AG04450 (cell line): Measurements from ENCODE around the gene TMEM255B. TPM values are rescaled to one million over a fixed set of nuclear protein-coding genes. Genes with fewer than 3 reads are reported as not detected.

Experiments used
- CTCF ChIA-PET: fragments of 300-600, 350-600 bp; formaldehyde crosslinking; extraction: SDS; loops from one replicate; lab custom pipeline; 2022; ENCODE audit warnings: antibody characterized with exemption, inconsistent platforms; lab: Charles Lee
- POLR2A ChIA-PET: fragments of 350-600 bp; formaldehyde crosslinking; extraction: SDS; loops from one replicate; lab custom pipeline; 2021; ENCODE audit warnings: antibody characterized with exemption, inconsistent platforms; lab: Yijun Ruan, JAX
- DNase-seq: peaks from one replicate; pipeline ENCODE4 v3.0.0-alpha.2; 2011; ENCODE audit warnings: low read depth, low spot score
- H3K27ac ChIP-seq: one replicate; pipeline ENCODE4 v1.5.1; 2012; ENCODE audit warnings: low read depth, low read length, control low read depth
- H3K27me3 ChIP-seq: one replicate; pipeline ENCODE4 v1.6.0; 2012; ENCODE audit warnings: low read length; ENCODE audit not compliant: control insufficient read depth, insufficient read depth
- H3K4me3 ChIP-seq: 2 replicates; pipeline ENCODE4 v1.5.1; 2011; ENCODE audit warnings: mild to moderate bottlenecking, low read depth, low read length, control low read depth
- H3K9me3 ChIP-seq: 2 replicates; pipeline ENCODE4 v1.5.1; 2012; ENCODE audit warnings: low read length; ENCODE audit not compliant: control insufficient read depth, insufficient read depth
- polyA plus RNA-seq: library from polyadenylated mRNA; depleted of rRNA; stranded (reverse); fragments of >200 nt; gene quantifications from 2 replicates; pipeline ENCODE4 v1.2.3, GENCODE V29; 2011
- TF ChIP-seq, protein P1 (sequence below): IDR thresholded peaks from 2 replicates; pipeline ENCODE4 v1.5.1; 2011; ENCODE audit warnings: low read depth, low read length, control low read depth, inconsistent platforms

Gene TMEM255B
- polyA plus RNA-seq, 1 experiment, result 4.1 TPM

DNA sequence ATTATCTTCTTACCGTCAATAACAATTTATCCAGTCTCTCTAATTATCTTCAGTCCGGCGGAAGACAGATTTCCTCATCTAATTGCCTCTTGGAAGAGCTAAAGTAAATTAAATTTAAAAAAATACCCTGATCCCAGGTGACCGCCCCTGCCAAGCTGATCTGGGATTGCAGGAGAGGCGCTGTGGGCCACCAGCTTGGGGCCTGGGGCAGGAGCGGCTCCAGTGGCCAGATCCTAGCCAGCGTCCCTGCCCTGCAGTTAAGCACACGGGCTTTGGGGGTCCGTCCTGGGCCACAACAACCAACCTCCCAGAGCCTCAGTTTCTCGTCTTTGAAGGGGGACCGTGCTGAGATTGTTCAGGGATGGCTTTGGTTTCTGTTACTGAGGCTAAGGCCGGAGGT is 12.4 kb upstream of the TMEM255B start:
- peaks cover 5% of the 10 kb centered on the region for H3K27me3 ChIP-seq
- TF ChIP-seq, protein P1, sequence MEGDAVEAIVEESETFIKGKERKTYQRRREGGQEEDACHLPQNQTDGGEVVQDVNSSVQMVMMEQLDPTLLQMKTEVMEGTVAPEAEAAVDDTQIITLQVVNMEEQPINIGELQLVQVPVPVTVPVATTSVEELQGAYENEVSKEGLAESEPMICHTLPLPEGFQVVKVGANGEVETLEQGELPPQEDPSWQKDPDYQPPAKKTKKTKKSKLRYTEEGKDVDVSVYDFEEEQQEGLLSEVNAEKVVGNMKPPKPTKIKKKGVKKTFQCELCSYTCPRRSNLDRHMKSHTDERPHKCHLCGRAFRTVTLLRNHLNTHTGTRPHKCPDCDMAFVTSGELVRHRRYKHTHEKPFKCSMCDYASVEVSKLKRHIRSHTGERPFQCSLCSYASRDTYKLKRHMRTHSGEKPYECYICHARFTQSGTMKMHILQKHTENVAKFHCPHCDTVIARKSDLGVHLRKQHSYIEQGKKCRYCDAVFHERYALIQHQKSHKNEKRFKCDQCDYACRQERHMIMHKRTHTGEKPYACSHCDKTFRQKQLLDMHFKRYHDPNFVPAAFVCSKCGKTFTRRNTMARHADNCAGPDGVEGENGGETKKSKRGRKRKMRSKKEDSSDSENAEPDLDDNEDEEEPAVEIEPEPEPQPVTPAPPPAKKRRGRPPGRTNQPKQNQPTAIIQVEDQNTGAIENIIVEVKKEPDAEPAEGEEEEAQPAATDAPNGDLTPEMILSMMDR, result no peak
- CTCF ChIA-PET, result no interaction called here
- POLR2A ChIA-PET, result no interaction called here
- H3K27ac ChIP-seq, result no peak overlapping the region
- no peak for DNase-seq
- no peak overlapping the region for H3K4me3 ChIP-seq
- H3K9me3 ChIP-seq, result peaks cover 11% of the 10 kb centered on the region

DNA sequence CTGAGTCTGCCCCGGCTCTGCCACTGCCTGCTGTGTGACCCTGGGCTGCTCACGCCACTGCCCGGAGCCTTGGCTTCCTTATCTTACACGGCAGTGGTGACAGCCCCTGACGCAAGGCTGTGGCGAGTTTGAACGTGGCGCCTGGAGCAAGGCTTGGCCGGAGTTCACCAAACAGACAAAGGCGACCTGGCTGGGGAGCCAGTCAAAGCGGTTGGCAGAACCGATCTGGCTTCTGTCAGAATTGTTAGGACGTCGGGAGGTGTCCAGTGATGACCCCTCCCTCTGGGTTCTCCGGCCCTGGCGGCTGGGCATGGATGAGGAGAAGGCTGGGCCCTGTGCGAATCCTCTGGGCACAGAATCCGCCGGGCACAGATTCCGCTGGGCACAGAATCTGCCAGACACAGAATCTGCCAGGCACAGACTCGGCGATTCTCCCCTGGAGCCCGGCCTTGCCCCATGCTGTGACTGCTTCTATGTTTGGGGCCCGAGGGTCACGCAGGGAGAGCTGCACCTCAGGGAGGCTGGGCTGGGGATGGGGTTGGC is 11.7 kb upstream of the TMEM255B start:
- Histone ChIP-seq H3K27ac (no peak overlapping the region), H3K4me3 (no peak overlapping the region), H3K9me3 (peaks cover 15% of the 10 kb centered on the region), H3K27me3 (peaks cover 5% of the 10 kb centered on the region)
- DNase-seq, result no peak
- CTCF ChIA-PET, result no interaction called here
- POLR2A ChIA-PET, result no interaction called here
- TF ChIP-seq, protein P1, result no peak

DNA sequence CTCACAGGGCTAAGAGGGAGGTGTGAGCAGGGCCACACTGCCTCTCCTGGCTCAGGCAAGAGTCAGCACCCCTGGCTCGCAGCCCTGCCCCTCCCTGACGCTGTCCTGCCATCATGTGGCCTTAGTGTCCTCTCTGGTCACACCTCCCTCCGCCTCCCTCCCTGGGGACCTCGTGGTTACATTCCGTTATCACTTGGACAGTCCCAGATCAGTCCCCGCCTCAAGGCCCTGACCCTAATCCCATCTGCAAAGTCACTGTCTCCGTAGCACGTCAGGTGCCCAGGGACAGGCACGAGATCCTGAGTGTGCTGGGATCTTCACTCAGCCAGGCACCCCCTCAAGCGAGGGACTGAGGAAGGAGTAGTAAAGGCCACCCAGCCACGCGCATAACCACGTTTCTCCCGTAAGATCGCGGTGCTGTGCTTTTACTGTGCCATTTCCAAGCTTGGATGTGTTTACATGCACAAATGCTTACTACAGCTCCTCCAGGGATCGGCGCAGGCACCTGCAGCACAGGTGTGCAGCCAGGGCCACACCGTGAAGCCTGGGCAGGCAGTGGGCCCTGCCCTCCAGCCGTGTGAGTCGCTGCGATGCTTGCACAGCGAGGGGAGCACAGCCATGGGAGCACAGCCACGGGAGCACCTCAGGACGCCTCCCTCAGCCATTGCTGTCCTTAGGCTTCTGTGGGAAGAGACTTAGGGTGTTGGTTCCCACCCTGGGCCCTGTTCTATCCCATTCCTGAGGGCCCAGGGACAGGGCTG is 10.7 kb upstream of the TMEM255B start:
- Histone ChIP-seq H3K27ac (no peak overlapping the region), H3K27me3 (peaks cover 3% of the 10 kb centered on the region), H3K9me3 (peaks cover 20% of the 10 kb centered on the region), H3K4me3 (no peak overlapping the region)
- TF ChIP-seq, protein P1, result no peak
- no peak for DNase-seq
- ChIA-PET POLR2A (no interaction called here), CTCF (no interaction called here)

DNA sequence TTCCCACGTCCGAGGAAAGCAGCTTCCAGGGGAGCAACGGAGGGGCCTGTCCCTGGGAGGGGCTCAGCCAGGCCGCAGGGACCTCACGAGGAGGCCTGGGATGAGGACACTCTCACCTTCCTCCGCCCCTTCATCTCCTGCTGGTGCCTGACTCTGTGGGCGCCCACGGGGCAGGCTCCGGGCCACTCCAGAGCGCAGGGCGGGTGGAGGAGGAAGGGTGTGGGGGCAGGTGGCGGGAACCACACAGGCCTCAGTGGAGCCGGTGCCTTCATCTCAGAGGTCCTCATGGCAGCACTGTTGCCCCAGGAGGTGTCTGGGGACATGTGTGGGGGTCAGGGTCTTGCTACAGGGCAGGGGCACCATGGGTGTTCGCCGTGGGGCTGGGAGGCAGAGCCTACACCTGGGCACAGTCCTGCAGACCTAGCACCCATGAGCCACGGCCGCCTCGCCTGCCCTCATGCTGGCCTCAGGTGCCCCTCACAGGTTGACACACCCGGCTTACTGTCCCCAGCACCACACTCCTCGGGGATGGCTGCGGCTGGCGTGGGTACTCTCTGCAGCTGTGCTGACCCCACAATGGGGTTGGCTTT is 10.1 kb upstream of the TMEM255B start:
- Histone ChIP-seq H3K9me3 (peaks cover 20% of the 10 kb centered on the region), H3K27me3 (peaks cover 3% of the 10 kb centered on the region), H3K27ac (no peak overlapping the region), H3K4me3 (no peak overlapping the region)
- ChIA-PET POLR2A (no interaction called here), CTCF (no interaction called here)
- no peak for DNase-seq
- TF ChIP-seq, protein P1, result no peak

DNA sequence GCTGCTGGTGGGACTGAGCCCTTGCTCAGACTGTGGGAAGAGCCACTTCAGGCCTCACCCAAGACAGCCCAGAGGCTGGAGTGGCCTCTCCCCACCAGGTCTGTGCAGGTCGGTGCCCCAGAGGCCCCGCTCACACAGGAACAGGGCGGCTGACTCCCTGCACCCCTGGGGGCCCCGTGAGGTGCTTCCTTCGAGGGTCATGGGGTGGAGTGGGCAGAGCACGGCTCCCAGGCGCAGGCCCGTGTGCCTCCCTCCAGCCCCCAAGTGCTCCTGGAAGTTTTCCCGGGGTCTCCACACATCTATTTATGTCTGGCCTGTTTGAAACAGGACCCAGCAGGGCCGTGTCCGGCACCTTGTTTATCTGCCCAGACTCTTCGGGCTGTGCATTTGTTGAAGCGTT is 9.5 kb upstream of the TMEM255B start:
- no peak for DNase-seq
- H3K27ac ChIP-seq, result no peak overlapping the region
- TF ChIP-seq, protein P1, result no peak
- H3K27me3 ChIP-seq, result peaks cover 7% of the 10 kb centered on the region
- H3K9me3 ChIP-seq, result peaks cover 20% of the 10 kb centered on the region
- H3K4me3 ChIP-seq, result no peak overlapping the region
- ChIA-PET CTCF (no interaction called here), POLR2A (no interaction called here)
